ENCODE results near the gene CAPRIN1.

The CAPRIN1 gene, protein sequence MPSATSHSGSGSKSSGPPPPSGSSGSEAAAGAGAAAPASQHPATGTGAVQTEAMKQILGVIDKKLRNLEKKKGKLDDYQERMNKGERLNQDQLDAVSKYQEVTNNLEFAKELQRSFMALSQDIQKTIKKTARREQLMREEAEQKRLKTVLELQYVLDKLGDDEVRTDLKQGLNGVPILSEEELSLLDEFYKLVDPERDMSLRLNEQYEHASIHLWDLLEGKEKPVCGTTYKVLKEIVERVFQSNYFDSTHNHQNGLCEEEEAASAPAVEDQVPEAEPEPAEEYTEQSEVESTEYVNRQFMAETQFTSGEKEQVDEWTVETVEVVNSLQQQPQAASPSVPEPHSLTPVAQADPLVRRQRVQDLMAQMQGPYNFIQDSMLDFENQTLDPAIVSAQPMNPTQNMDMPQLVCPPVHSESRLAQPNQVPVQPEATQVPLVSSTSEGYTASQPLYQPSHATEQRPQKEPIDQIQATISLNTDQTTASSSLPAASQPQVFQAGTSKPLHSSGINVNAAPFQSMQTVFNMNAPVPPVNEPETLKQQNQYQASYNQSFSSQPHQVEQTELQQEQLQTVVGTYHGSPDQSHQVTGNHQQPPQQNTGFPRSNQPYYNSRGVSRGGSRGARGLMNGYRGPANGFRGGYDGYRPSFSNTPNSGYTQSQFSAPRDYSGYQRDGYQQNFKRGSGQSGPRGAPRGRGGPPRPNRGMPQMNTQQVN

DNA sequence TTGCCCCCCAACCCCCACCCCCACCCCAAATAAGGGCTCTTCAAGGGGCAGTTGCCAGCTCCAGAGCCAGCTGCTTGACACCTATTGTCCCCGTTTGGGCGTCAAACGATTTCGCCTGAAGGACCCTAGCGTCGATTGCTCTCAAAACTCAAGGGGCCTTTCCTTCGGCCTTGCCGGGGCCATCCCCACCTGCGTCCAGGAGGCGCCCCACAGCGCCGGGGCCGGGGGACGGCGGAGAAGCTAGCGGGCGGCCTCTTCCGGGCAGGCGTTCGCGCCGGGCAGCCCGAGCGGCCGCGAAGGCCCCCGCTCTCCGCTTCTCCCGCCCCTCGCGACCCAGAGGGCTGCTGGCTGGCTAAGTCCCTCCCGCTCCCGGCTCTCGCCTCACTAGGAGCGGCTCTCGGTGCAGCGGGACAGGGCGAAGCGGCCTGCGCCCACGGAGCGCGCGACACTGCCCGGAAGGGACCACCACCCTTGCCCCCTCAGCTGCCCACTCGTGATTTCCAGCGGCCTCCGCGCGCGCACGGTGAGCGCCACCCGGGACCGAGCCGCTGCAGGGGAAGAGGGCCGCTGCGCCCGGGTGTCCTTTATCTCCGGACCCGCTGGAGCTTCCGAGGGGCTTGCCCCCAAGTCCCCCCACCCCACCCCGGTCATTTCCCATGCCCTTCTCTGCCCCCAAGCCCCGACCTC is at the start of gene CAPRIN1:
Gene CAPRIN1, plus strand, starts transcription at position 383 of the 687 bp plus-strand sequence. CDS start 690 bp downstream, outside the sequence.
- TF ChIP-seq, protein P1, sequence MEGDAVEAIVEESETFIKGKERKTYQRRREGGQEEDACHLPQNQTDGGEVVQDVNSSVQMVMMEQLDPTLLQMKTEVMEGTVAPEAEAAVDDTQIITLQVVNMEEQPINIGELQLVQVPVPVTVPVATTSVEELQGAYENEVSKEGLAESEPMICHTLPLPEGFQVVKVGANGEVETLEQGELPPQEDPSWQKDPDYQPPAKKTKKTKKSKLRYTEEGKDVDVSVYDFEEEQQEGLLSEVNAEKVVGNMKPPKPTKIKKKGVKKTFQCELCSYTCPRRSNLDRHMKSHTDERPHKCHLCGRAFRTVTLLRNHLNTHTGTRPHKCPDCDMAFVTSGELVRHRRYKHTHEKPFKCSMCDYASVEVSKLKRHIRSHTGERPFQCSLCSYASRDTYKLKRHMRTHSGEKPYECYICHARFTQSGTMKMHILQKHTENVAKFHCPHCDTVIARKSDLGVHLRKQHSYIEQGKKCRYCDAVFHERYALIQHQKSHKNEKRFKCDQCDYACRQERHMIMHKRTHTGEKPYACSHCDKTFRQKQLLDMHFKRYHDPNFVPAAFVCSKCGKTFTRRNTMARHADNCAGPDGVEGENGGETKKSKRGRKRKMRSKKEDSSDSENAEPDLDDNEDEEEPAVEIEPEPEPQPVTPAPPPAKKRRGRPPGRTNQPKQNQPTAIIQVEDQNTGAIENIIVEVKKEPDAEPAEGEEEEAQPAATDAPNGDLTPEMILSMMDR (IDR thresholded peaks at IDR 0.05; ENCODE audit: poor library complexity, severe bottlenecking), result no peak
- peak; percentile 83 for DNase-seq (ENCODE audit: low spot score)
- Histone ChIP-seq H3K9me3 (ENCODE audit: severe bottlenecking) (no peaks in the 10 kb centered on the region), H3K4me3 (ENCODE audit: severe bottlenecking) (peak within 1 kb of the TSS; percentile 84), H3K4me1 (ENCODE audit: insufficient read depth, poor library complexity, severe bottlenecking) (peaks cover 30% of the 10 kb centered on the region), H3K36me3 (ENCODE audit: low read depth) (peaks cover 41% of the 10 kb centered on the region), H3K27me3 (ENCODE audit: insufficient read depth, poor library complexity, severe bottlenecking) (no peaks in the 10 kb centered on the region), H3K27ac (ENCODE audit: poor library complexity, severe bottlenecking) (peak within 1 kb of the TSS; percentile 91)
- peak; percentile 82 for ATAC-seq (ENCODE audit: low read depth)

DNA sequence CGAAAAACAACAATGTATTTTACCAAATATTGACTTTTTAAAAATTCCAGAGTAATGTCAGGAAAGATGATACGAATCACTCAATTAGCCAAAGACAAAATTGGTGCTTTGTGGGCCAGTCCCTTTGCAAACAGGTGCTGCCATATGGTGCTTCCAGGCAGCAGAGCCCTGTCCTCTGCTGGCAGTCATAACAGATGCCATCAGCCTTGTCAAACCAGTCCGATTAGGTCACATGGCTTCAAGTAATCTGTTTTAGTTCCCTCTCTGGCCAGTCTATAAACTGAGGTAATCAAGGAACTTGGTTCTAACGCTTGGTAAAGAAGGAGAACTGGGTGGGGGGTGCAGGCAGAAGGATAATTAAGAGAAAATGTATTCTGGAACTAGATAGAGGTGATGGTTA is 49.1 kb upstream of the CAPRIN1 start:
- Histone ChIP-seq H3K4me3 (ENCODE audit: severe bottlenecking) (no peak overlapping the region), H3K27ac (ENCODE audit: poor library complexity, severe bottlenecking) (no peak overlapping the region), H3K36me3 (ENCODE audit: low read depth) (no peaks in the 10 kb centered on the region), H3K9me3 (ENCODE audit: severe bottlenecking) (no peaks in the 10 kb centered on the region), H3K27me3 (ENCODE audit: insufficient read depth, poor library complexity, severe bottlenecking) (no peaks in the 10 kb centered on the region), H3K4me1 (ENCODE audit: insufficient read depth, poor library complexity, severe bottlenecking) (no peaks in the 10 kb centered on the region)
- DNase-seq (ENCODE audit: low spot score), result no peak
- no peak for ATAC-seq (ENCODE audit: low read depth)
- TF ChIP-seq, protein P1 (IDR thresholded peaks at IDR 0.05; ENCODE audit: poor library complexity, severe bottlenecking), result no peak

DNA sequence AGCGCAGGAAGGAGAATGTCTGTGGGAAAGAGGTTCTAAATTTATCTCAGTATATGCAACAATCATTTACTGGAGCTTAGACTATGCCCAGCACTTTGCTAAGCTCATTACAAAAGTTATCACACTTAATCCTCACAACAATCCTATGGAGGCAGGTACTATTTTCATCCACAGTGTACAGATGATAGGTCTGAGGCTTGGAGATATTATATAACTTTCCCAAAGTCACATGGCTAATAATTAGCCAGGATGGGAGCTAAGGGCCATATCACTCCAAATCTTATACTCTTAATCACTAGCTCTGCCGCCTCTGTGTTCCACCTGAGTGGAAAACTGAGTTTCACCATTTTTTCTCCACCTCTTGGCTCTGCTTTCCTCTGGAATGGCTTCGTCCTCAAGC is 47.3 kb upstream of the CAPRIN1 start:
- TF ChIP-seq, protein P1 (IDR thresholded peaks at IDR 0.05; ENCODE audit: poor library complexity, severe bottlenecking), result no peak
- Histone ChIP-seq H3K36me3 (ENCODE audit: low read depth) (no peaks in the 10 kb centered on the region), H3K4me1 (ENCODE audit: insufficient read depth, poor library complexity, severe bottlenecking) (no peaks in the 10 kb centered on the region), H3K9me3 (ENCODE audit: severe bottlenecking) (no peaks in the 10 kb centered on the region), H3K4me3 (ENCODE audit: severe bottlenecking) (no peak overlapping the region), H3K27ac (ENCODE audit: poor library complexity, severe bottlenecking) (no peak overlapping the region), H3K27me3 (ENCODE audit: insufficient read depth, poor library complexity, severe bottlenecking) (no peaks in the 10 kb centered on the region)
- no peak for DNase-seq (ENCODE audit: low spot score)
- ATAC-seq (ENCODE audit: low read depth), result no peak

DNA sequence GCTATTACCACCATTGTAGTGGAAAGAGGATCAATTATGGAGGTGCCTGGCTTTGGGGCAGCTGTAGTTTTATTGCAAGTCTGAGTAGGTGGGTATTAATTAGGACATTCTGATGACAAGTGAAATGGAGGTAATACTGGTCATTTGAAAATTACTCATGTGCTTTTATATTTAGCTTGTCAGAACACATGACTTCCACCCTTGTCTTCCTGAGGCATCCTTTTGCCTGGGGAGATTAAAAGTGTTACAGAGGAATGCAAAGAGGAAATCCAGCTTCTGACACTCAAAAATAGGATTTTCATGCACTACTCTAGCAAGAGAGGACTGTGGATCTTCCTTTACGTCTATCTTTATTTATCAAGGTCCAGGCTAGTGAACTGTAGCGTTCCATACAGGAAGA is 44.7 kb upstream of the CAPRIN1 start:
- ATAC-seq (ENCODE audit: low read depth) (no peak), DNase-seq (ENCODE audit: low spot score) (no peak)
- Histone ChIP-seq H3K4me3 (ENCODE audit: severe bottlenecking) (no peak overlapping the region), H3K27ac (ENCODE audit: poor library complexity, severe bottlenecking) (no peak overlapping the region), H3K9me3 (ENCODE audit: severe bottlenecking) (no peaks in the 10 kb centered on the region), H3K27me3 (ENCODE audit: insufficient read depth, poor library complexity, severe bottlenecking) (no peaks in the 10 kb centered on the region), H3K4me1 (ENCODE audit: insufficient read depth, poor library complexity, severe bottlenecking) (no peaks in the 10 kb centered on the region), H3K36me3 (ENCODE audit: low read depth) (no peaks in the 10 kb centered on the region)
- TF ChIP-seq, protein P1 (IDR thresholded peaks at IDR 0.05; ENCODE audit: poor library complexity, severe bottlenecking), result no peak

All from RWPE2 (cell line).